Stimulated activated naive CD8-positive, alpha-beta T cell treated with anti-CD3 and anti-CD28 coated beads, Interleukin-15, amount 100 ng/mL, for 72 hours (primary cell): ENCODE results near the gene ENTREP1.

Source experiments
- ATAC-seq: fragments of 150-1000 bp; cut with Tn5 transposase; 2 replicates; pipeline ENCODE4 v1.10.0; 2021; ENCODE audit warnings: mild to moderate bottlenecking, moderate library complexity
- DNase-seq, 2 donors: peaks; one replicate each; pipeline ENCODE4 v3.0.0; 2021 to 2022
- H3K27ac Mint-ChIP-seq, 2 donors: one replicate each; pipeline ENCODE4 v1.8.0; 2022; ENCODE audit warnings: mild to moderate bottlenecking in 2 of 2, mixed read lengths in 2 of 2, moderate library complexity in 2 of 2
- H3K27me3 Mint-ChIP-seq: one replicate; pipeline ENCODE4 v1.8.0; 2022; ENCODE audit warnings: mixed read lengths
- H3K4me1 Mint-ChIP-seq: one replicate; pipeline ENCODE4 v1.8.0; 2022; ENCODE audit warnings: mild to moderate bottlenecking, mixed read lengths
- H3K4me3 Mint-ChIP-seq, 2 donors: one replicate each; pipeline ENCODE4 v1.8.0; 2022; ENCODE audit warnings: mild to moderate bottlenecking in 2 of 2, mixed read lengths in 2 of 2, moderate library complexity in 1 of 2
- H3K9me3 Mint-ChIP-seq, 2 donors: one replicate each; pipeline ENCODE4 v1.8.0; 2022; ENCODE audit warnings: mixed read lengths in 2 of 2

ENTREP1 gene

DNA sequence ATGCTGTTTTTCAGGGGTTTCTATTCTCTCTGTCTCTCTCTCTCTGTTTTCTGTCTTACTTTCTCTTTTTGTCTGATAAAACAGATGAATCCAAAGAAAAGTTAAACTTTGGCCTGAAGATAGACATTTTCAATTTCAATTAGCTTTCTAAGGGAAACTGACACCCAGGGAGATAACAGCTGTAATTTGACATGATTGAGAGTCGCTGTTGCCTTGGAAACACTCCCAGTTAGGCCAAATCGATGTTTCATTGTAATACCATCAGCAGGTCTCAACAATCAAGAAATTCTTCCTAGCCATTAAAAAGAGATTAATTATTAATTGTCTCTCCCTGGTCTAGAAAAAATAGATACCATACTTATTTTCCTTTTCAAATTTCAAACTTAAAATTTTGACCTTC, 53.0 kb downstream of the ENTREP1 start:
- Mint-ChIP-seq H3K27me3 (peaks cover 27% of the 10 kb centered on the region), H3K4me1 (no peaks in the 10 kb centered on the region), H3K4me3 (no peak overlapping the region), H3K27ac (no peak overlapping the region), H3K9me3 (no peaks in the 10 kb centered on the region)
- ATAC-seq (no peak), DNase-seq (no peak)

DNA sequence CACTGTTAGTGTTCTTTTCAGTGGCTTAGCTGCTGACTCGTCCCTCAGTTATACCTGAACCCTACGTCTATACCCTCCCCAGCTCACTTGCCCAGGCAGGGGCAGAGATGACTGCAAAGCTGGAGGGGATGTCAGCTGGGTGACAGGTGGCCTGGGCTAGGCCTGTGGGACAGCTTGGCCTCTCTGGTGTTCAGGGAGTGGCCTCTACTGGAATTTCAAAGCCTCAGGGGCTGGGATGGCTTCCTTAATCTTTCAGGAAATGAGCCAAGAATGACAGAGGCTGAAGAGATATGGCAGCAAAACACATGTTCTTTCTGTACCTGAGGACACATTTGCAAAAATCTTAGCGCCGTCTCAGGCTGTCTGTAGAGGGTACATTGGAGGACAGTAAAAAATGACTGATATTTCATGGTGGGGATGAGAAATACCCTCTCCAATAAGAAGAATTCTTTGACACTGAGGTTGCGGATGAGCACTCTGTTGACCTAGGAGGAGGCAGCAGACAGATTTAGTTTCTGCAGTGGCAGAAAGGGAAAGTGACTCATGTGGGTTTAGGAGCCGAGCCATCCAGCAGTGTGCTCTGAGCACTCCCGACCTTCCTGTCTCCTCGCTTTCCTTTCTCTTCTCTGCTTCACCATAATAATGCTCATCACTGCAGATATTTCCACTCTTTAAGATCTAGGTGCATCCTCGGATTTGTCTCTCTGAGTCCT, 54.4 kb downstream of the ENTREP1 start:
- DNase-seq (no peak), ATAC-seq (no peak)
- Mint-ChIP-seq H3K9me3 (no peaks in the 10 kb centered on the region), H3K27me3 (peaks cover 24% of the 10 kb centered on the region), H3K4me1 (no peaks in the 10 kb centered on the region), H3K4me3 (no peak overlapping the region), H3K27ac (no peak overlapping the region)

DNA sequence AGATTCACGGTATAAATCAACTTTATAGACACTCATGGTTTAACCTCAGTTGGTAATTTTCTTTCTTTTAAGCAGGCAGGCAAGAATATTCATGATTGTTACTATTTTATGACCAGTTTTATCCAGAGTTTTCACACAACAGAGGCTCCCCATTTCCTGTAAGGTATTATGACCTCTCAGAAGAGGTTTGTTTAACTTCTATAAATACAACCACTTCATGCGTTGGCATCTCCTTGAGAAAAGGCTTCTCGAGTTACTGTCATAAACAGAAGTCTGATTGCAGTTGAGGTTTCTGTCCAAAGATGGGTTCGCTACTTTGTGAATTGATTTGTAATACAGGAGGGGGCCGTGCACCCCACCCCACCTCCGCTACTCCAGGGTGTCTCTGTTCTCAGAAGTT, 55.3 kb downstream of the ENTREP1 start:
- DNase-seq (no peak), ATAC-seq (no peak)
- no peak overlapping the region for H3K27ac Mint-ChIP-seq
- peaks cover 15% of the 10 kb centered on the region for H3K27me3 Mint-ChIP-seq
- H3K4me3 Mint-ChIP-seq: no peak overlapping the region
- H3K4me1 Mint-ChIP-seq: no peaks in the 10 kb centered on the region
- H3K9me3 Mint-ChIP-seq: no peaks in the 10 kb centered on the region

DNA sequence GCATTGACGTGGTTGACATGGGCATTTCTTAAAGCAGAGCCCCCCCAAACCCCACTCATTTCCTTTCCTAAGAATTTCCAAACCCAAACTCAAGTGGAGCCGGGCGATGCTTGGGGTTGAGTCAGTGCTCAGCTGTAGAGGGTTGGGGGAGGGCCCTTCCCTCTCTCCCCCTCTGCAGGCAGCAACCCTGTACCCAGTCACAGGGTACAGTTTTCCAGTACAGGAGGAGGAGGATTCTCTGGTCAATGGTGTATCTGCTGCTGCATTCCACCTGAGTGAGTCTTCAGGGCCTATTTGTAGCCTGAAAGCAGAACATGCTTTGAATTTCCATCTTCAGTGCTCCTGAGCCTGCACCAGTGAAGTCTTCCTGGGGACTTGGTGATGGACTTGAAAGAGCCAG, 55.8 kb downstream of the ENTREP1 start:
- ATAC-seq: no peak

DNA sequence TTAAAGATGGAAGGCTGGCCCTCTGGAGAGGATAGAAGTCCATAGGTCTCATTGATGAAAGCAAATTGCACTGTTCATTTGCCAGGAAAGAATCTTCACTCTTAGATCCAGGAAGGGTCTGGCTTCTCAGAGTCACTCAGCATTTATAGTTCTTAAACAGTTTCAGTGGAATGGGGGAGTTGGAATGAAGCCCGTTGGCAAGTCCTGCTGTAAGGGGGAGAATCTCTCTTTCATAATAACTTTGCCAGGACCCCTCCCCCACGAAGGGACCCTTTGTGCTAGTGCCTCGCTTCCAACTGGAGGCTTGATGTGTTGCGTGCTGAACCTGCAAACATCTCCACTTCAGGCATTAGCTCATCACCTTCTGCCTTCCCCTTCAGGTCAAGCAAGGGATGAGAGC, 57.1 kb downstream of the ENTREP1 start:
- Mint-ChIP-seq H3K9me3 (no peaks in the 10 kb centered on the region), H3K27me3 (peaks cover 8% of the 10 kb centered on the region), H3K4me1 (no peaks in the 10 kb centered on the region), H3K4me3 (no peak overlapping the region), H3K27ac (no peak overlapping the region)
- DNase-seq (no peak), ATAC-seq (no peak)

More for the DNA sequence above, 55.8 kb downstream of the ENTREP1 start:
- no peaks in the 10 kb centered on the region for H3K9me3 Mint-ChIP-seq
- peaks cover 15% of the 10 kb centered on the region for H3K27me3 Mint-ChIP-seq
- no peaks in the 10 kb centered on the region for H3K4me1 Mint-ChIP-seq
- DNase-seq: no peak
- H3K4me3 Mint-ChIP-seq: no peak overlapping the region
- H3K27ac Mint-ChIP-seq: no peak overlapping the region

DNA sequence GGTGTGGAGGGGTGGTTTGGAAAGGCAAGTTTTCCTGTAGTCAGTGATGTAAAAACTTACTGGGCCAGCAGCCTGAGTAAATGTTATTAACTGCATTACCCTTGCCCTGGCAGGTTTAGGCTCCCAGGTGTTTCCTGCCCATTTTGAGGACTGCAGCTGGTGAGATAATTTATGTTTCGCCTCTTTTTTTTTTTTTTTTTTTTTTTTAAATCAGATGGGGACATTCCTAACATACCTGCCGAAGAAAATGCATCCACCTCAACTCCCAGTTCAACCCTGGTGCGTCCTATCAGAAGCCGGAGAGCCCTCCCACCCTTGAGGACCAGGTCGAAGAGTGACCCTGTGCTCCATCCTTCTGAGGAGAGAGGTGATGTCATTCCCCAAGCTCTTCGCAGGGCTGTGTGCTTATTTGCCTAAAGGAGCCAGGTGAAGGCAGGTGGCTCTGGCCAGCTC, 60.6 kb downstream of the ENTREP1 start:
- ATAC-seq (no peak), DNase-seq (no peak)
- H3K4me1 Mint-ChIP-seq: no peaks in the 10 kb centered on the region
- no peak overlapping the region for H3K27ac Mint-ChIP-seq
- peaks cover 24% of the 10 kb centered on the region for H3K27me3 Mint-ChIP-seq
- no peaks in the 10 kb centered on the region for H3K9me3 Mint-ChIP-seq
- H3K4me3 Mint-ChIP-seq: no peak overlapping the region

DNA sequence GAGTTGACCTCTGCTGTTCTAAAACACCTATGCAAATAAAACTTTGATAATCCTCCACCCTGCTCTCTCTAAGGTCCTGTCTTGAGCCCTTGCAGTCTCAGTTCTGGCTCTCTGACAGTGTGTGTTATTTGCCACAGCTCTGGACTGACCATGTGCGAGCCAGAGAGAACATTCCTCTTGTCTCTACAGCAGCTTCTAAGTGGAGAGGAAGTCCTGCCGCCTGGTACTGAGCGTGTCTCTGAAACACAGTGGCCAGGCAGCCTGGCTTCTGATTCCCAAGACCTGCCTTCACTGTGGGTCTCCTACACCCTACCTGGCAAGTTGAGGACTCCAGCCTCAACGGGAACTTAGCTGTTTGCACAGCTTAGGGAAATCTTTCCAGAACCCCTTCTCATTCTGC, 61.6 kb downstream of the ENTREP1 start:
- H3K27me3 Mint-ChIP-seq: peaks cover 24% of the 10 kb centered on the region
- DNase-seq: no peak

DNA sequence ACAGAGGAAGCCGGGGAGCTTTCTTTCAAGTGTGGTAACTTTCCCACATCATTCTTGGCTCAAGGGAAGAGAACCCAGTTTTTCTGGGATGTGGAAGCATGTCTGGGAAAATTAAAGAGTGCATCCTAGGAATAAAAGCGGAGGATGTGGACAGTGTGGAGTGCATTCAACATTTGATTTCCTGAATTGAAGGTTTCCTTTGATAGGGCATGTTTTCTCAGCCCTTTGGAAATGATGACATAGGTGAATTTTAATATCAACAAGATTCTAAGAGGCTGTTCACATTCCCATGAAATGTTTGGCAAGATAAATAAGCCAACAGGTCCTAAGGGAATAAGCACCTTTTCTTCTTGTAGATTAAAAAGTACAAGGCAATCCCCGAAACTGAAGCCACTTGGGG, 63.6 kb downstream of the ENTREP1 start:
- DNase-seq: no peak
- peaks cover 19% of the 10 kb centered on the region for H3K27me3 Mint-ChIP-seq

More for the DNA sequence above, 61.6 kb downstream of the ENTREP1 start:
- H3K27ac Mint-ChIP-seq: no peak overlapping the region
- ATAC-seq: no peak
- H3K9me3 Mint-ChIP-seq: no peaks in the 10 kb centered on the region
- no peak overlapping the region for H3K4me3 Mint-ChIP-seq
- no peaks in the 10 kb centered on the region for H3K4me1 Mint-ChIP-seq

DNA sequence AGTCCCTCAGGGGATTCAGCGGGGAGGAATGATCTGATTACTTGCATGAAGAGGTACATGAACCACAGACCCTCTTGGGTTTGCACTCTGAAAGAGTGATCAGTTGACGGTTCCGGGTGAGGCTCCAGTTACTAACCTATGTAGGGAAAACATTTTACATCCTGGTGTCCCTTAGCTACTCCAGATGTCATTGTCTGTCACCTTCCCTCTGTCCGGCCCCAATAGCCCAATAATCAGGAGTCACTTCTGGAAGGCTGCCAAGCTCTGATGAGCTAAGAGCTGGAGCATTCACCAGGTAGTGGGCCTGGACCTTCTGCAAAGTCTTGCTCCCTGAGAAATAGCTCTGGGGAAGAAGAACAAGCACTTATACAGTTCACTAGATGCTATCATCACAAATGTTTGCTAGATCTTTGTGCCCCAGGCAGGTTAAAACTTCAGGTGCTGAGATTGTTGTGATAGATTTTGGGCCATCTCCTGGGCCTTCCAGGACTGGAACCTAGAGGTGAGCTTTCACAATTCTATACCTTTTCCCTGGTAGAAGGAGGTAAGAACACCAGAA, 64.5 kb downstream of the ENTREP1 start:
- no peak overlapping the region for H3K4me3 Mint-ChIP-seq
- H3K4me1 Mint-ChIP-seq: no peaks in the 10 kb centered on the region
- H3K9me3 Mint-ChIP-seq: no peaks in the 10 kb centered on the region
- ATAC-seq (no peak), DNase-seq (no peak)
- H3K27me3 Mint-ChIP-seq: peaks cover 16% of the 10 kb centered on the region
- no peak overlapping the region for H3K27ac Mint-ChIP-seq

More for the DNA sequence above, 63.6 kb downstream of the ENTREP1 start:
- H3K4me3 Mint-ChIP-seq: no peak overlapping the region
- ATAC-seq: no peak
- no peak overlapping the region for H3K27ac Mint-ChIP-seq
- no peaks in the 10 kb centered on the region for H3K9me3 Mint-ChIP-seq
- H3K4me1 Mint-ChIP-seq: no peaks in the 10 kb centered on the region

DNA sequence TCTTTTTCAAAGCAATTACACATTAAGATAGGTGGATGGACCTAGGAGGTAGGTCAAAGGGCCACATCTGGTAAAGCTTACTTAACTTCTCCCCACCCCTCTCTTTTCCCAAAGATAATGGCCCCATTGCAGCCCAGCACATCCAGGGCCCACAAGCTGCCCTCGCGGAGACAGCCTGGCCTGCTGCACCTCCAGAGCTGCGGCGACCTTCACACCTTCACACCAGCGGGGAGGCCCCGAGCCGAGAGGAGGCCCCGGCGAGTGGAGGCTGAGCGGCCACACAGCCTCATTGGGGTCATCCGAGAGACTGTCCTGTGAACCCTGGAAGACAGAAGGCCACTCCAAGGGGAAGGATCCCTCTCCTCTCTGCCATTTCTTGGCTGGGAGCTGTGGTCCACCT, 66.5 kb downstream of the ENTREP1 start:
- Mint-ChIP-seq H3K27me3 (peaks cover 16% of the 10 kb centered on the region), H3K4me3 (no peak overlapping the region), H3K27ac (no peak overlapping the region), H3K4me1 (no peaks in the 10 kb centered on the region), H3K9me3 (no peaks in the 10 kb centered on the region)
- DNase-seq (no peak), ATAC-seq (no peak)

DNA sequence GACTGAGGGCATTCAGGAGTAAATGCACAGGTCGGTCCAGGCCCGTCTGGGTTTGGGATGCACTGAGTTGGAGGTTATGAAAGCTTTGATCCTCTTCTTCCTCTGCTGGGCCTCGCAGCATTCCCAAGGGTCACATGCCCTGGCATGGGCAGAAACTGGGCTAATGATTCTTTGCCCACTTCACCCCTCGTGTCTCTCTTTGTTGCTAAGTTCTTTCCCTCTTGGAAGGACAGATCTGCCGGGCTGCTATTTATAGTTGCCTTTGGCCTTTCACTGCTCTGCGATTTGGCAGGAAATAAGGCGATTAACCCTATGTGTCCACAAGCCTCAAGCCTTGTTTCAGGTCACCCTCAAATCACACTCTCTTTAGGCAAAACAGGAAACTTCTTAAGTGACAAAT, 66.9 kb downstream of the ENTREP1 start:
- peaks cover 16% of the 10 kb centered on the region for H3K27me3 Mint-ChIP-seq
- H3K4me1 Mint-ChIP-seq: no peaks in the 10 kb centered on the region
- ATAC-seq (no peak), DNase-seq (no peak)
- H3K9me3 Mint-ChIP-seq: no peaks in the 10 kb centered on the region
- no peak overlapping the region for H3K27ac Mint-ChIP-seq
- H3K4me3 Mint-ChIP-seq: no peak overlapping the region

DNA sequence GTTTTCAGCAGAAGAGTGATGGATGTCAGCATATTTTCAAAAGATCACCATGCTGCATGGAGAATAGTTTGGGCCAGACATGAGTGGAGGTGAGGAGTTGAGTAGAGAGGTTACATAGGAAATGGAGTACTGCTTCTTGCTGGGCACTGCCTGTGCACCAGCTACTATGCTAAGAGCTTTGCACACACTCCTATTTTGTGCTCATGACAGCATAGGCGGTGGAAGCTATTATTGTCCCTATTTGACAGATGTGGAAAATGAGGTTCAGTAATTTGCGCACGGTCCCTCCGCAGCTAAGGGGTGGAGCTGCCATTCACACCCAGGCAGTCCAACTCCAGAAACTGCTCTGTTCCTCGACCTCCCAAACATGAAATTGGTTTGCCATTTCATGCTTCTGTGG, 67.8 kb downstream of the ENTREP1 start:
- ATAC-seq (no peak), DNase-seq (no peak)
- Mint-ChIP-seq H3K4me3 (no peak overlapping the region), H3K4me1 (no peaks in the 10 kb centered on the region), H3K9me3 (no peaks in the 10 kb centered on the region), H3K27me3 (peaks cover 16% of the 10 kb centered on the region), H3K27ac (no peak overlapping the region)

DNA sequence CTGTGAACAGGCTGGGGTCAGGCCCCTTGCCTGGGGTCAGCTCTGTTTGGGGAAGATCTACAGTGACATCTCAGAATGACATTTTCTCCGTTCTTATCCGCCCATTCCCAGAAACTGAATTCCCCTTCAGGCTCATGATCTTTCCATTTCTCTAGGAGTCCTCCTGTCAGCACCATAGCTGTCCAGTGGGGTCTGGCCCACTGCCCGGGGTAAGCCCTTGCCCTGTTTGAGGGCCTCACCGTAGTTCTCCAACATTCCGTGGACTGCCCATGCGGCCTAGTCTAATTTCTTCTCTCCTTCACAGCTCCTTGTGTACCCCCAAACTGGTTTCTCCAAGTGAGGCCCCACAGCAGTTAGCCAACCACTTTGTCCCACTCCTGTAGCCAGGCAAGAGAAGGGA, 68.4 kb downstream of the ENTREP1 start:
- no peak overlapping the region for H3K27ac Mint-ChIP-seq
- DNase-seq (no peak), ATAC-seq (no peak)
- no peaks in the 10 kb centered on the region for H3K4me1 Mint-ChIP-seq
- H3K9me3 Mint-ChIP-seq: no peaks in the 10 kb centered on the region
- no peak overlapping the region for H3K4me3 Mint-ChIP-seq
- peaks cover 10% of the 10 kb centered on the region for H3K27me3 Mint-ChIP-seq

DNA sequence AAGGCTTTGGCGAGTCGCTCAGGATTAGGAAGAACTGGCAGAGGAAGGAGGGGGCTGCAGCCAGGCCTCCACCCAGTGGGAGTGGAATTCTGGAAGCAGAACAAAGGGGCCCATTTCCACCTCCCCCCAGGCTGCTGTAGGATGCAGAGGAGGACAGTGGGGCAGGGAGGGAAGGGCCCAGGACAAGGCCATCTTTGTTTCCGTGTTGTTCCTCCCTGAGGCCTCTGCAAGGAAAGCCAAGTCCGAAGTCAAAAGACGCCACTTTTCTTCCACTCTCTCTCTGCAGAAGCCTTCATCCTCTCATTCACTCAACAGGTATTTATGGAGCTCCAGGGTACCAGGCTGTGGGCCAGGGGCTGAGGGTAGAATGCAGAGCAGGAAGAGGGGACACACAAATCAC, 70.7 kb downstream of the ENTREP1 start:
- ATAC-seq: no peak
- Mint-ChIP-seq H3K4me1 (no peaks in the 10 kb centered on the region), H3K4me3 (no peak overlapping the region), H3K27ac (no peak overlapping the region), H3K27me3 (no peaks in the 10 kb centered on the region), H3K9me3 (no peaks in the 10 kb centered on the region)
- no peak for DNase-seq

DNA sequence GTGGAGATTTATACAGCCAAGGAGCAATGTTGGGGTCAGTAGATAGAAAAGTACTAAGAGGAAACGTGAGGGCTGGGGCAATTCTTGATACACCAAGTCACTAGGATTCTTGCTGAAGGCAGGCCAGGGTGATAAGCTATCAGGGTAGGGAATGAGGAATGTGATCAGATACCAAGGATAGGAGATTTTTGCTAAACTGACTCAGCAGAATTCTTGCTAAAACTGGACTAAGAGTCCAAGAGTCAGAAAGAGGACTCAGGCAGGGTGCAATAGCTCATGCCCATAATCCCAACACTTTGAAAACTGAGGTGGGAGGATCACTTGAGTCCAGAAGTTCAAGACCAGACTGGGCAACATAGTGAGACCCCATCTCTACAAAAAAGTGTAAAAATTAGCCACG, 71.7 kb downstream of the ENTREP1 start:
- no peak for DNase-seq
- no peak overlapping the region for H3K27ac Mint-ChIP-seq
- H3K4me1 Mint-ChIP-seq: no peaks in the 10 kb centered on the region
- H3K27me3 Mint-ChIP-seq: no peaks in the 10 kb centered on the region
- no peaks in the 10 kb centered on the region for H3K9me3 Mint-ChIP-seq
- ATAC-seq: no peak
- no peak overlapping the region for H3K4me3 Mint-ChIP-seq

DNA sequence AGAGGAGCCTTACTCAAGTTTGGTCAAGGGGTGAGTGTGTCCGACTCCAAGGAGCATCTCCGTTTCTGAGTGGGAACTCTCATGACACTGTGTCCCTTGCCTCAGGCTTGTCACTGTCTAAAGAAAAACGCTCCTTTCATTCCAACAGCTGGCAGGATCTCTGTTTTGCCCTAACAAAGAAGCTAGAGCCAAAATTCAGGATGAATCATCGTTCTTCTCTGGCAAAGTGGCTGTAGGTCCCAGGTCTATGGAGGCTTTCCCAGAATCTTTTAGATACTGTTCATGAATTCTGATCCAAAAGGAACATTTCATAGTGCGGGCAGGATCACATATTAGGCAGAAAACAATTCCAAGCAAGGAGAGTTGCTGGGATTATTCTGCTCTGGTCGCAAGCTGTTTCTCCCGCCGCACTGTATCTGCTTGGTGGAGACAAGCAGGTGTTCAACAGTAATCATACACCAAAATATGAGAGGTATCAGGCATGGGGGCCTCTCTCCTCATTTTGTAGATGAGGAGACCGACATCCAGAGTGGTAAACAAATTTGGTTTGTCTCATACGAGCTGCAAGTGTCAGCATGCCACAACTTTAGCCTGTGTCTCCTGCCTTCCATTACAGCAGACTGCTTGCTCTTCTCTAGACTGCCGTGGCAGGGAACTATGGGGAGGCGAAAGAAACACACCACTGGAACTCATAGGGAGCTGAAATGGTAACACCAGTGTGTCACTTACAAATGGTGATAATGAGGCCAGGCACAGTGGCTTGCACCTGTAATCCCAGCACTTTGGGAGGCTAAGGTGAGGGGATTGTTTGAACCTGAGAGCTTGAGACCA, 72.6 kb downstream of the ENTREP1 start:
- H3K4me3 Mint-ChIP-seq: no peak overlapping the region
- H3K27ac Mint-ChIP-seq: no peak overlapping the region
- DNase-seq (no peak), ATAC-seq (no peak)
- H3K27me3 Mint-ChIP-seq: no peaks in the 10 kb centered on the region
- no peaks in the 10 kb centered on the region for H3K9me3 Mint-ChIP-seq
- H3K4me1 Mint-ChIP-seq: no peaks in the 10 kb centered on the region
